Measurements from ENCODE around the gene DCAF5. TPM values are rescaled to one million over a fixed set of nuclear protein-coding genes. Genes with fewer than 3 reads are reported as not detected.

DCAF5 gene
- total and polyA plus RNA-seq, 2 of the 13 experiments (the other 11 are each of a cell fraction or from before 2014, with no cell fraction given) = 13.4 to 31.6 TPM

DNA sequence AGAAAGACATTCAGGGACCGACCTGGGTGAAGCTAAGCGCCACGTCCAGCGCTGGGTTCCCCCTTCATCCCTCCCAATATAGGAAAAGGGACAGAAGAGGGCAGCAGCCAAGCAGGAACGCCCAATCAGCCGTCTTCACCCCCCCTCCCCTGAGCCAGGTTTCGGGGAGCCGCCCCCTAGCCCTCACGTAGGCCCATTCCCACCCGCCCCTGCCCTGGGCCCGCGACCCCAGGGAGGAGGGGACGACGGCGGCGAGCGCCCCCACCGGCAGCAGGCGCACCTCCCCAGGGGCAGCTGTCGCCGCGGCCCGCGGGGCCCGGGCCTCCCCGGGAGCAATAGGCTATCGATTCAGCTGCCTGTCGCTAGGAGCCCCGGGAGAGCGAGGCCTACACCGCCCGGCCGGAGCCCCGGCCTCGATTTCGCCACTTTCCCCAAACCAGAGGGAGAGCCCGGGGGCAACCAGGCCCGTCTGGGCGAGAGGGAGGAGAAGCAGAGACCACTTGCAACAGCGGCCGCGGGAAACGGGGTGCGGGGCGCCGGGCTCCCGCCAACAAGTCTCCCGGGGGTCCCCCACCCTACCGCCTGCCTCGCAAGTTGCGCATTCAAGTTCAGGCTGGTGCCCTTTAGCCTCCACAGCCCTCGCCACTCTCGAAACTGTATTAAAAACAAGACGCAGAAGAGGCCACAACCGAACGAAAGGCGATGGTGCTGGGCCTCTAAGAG, 1.3 kb downstream of the DCAF5 start (continued):
- no peak for TF ChIP-seq ARID2 (CRISPR knock-in tag; IDR thresholded peaks at IDR 0.05; ENCODE audit: borderline replicate concordance)
- no peak for TF ChIP-seq HMG20A (CRISPR knock-in tag; IDR thresholded peaks at IDR 0.05; ENCODE audit: borderline replicate concordance)
- peak; percentile 61 for TF ChIP-seq THAP11 (CRISPR knock-in tag; IDR thresholded peaks at IDR 0.05)
- peak; percentile 52; the same call in 1 of the 2 replicates for TF ChIP-seq ZBTB42 (CRISPR knock-in tag; IDR thresholded peaks at IDR 0.05)
- no peak for TF ChIP-seq ZNF589 (CRISPR knock-in tag; conservative IDR thresholded peaks at IDR 0.05)
- TF ChIP-seq ZNF7 (CRISPR knock-in tag; IDR thresholded peaks at IDR 0.05) = no peak
- no peak for TF ChIP-seq CEBPG (CRISPR knock-in tag; IDR thresholded peaks at IDR 0.05)
- TF ChIP-seq FOXK1 (CRISPR knock-in tag; IDR thresholded peaks at IDR 0.05; ENCODE audit: borderline replicate concordance, low read depth) = no peak
- TF ChIP-seq, protein P1, sequence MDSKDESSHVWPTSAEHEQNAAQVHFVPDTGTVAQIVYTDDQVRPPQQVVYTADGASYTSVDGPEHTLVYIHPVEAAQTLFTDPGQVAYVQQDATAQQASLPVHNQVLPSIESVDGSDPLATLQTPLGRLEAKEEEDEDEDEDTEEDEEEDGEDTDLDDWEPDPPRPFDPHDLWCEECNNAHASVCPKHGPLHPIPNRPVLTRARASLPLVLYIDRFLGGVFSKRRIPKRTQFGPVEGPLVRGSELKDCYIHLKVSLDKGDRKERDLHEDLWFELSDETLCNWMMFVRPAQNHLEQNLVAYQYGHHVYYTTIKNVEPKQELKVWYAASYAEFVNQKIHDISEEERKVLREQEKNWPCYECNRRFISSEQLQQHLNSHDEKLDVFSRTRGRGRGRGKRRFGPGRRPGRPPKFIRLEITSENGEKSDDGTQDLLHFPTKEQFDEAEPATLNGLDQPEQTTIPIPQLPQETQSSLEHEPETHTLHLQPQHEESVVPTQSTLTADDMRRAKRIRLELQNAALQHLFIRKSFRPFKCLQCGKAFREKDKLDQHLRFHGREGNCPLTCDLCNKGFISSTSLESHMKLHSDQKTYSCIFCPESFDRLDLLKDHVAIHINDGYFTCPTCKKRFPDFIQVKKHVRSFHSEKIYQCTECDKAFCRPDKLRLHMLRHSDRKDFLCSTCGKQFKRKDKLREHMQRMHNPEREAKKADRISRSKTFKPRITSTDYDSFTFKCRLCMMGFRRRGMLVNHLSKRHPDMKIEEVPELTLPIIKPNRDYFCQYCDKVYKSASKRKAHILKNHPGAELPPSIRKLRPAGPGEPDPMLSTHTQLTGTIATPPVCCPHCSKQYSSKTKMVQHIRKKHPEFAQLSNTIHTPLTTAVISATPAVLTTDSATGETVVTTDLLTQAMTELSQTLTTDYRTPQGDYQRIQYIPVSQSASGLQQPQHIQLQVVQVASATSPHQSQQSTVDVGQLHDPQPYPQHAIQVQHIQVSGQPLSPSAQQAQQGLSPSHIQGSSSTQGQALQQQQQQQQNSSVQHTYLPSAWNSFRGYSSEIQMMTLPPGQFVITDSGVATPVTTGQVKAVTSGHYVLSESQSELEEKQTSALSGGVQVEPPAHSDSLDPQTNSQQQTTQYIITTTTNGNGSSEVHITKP (CRISPR knock-in tag; IDR thresholded peaks at IDR 0.05; ENCODE audit: low read depth) = no peak
- peak; percentile 31; the same call in 1 of the 2 replicates for TF ChIP-seq SMAD3 (CRISPR knock-in tag; IDR thresholded peaks at IDR 0.05)
- peak; percentile 91 for TF ChIP-seq ASH2L (IDR thresholded peaks at IDR 0.05; ENCODE audit: insufficient read length, low read depth, low read length)
- TF ChIP-seq, protein P2, sequence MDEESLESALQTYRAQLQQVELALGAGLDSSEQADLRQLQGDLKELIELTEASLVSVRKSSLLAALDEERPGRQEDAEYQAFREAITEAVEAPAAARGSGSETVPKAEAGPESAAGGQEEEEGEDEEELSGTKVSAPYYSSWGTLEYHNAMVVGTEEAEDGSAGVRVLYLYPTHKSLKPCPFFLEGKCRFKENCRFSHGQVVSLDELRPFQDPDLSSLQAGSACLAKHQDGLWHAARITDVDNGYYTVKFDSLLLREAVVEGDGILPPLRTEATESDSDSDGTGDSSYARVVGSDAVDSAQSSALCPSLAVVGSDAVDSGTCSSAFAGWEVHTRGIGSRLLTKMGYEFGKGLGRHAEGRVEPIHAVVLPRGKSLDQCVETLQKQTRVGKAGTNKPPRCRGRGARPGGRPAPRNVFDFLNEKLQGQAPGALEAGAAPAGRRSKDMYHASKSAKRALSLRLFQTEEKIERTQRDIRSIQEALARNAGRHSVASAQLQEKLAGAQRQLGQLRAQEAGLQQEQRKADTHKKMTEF (CRISPR knock-in tag; IDR thresholded peaks at IDR 0.05) = peak; percentile 78
- TF ChIP-seq, protein P3, sequence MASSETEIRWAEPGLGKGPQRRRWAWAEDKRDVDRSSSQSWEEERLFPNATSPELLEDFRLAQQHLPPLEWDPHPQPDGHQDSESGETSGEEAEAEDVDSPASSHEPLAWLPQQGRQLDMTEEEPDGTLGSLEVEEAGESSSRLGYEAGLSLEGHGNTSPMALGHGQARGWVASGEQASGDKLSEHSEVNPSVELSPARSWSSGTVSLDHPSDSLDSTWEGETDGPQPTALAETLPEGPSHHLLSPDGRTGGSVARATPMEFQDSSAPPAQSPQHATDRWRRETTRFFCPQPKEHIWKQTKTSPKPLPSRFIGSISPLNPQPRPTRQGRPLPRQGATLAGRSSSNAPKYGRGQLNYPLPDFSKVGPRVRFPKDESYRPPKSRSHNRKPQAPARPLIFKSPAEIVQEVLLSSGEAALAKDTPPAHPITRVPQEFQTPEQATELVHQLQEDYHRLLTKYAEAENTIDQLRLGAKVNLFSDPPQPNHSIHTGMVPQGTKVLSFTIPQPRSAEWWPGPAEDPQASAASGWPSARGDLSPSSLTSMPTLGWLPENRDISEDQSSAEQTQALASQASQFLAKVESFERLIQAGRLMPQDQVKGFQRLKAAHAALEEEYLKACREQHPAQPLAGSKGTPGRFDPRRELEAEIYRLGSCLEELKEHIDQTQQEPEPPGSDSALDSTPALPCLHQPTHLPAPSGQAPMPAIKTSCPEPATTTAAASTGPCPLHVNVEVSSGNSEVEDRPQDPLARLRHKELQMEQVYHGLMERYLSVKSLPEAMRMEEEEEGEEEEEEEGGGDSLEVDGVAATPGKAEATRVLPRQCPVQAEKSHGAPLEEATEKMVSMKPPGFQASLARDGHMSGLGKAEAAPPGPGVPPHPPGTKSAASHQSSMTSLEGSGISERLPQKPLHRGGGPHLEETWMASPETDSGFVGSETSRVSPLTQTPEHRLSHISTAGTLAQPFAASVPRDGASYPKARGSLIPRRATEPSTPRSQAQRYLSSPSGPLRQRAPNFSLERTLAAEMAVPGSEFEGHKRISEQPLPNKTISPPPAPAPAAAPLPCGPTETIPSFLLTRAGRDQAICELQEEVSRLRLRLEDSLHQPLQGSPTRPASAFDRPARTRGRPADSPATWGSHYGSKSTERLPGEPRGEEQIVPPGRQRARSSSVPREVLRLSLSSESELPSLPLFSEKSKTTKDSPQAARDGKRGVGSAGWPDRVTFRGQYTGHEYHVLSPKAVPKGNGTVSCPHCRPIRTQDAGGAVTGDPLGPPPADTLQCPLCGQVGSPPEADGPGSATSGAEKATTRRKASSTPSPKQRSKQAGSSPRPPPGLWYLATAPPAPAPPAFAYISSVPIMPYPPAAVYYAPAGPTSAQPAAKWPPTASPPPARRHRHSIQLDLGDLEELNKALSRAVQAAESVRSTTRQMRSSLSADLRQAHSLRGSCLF (CRISPR knock-in tag; IDR thresholded peaks at IDR 0.05; ENCODE audit: borderline replicate concordance) = 0 out of 2 replicates have a peak, but pooled peaks have one; percentile 77
- peak; percentile 99 for TF ChIP-seq ZFX (CRISPR knock-in tag; IDR thresholded peaks at IDR 0.05; ENCODE audit: low read depth)
- TF ChIP-seq ZKSCAN5 (CRISPR knock-in tag; IDR thresholded peaks at IDR 0.05) = no peak
- peak; percentile 61 for TF ChIP-seq AGO2 (optimal IDR thresholded peaks at IDR 0.05; ENCODE audit: low read depth, low read length)
- 0 out of 2 replicates have a peak, but pooled peaks have one; percentile 63 for TF ChIP-seq ZSCAN21 (CRISPR knock-in tag; IDR thresholded peaks at IDR 0.05; ENCODE audit: borderline replicate concordance)
- 0 out of 2 replicates have a peak, but pooled peaks have one; percentile 48 for TF ChIP-seq ZNF329 (CRISPR knock-in tag; IDR thresholded peaks at IDR 0.05; ENCODE audit: low read depth)
- peak; percentile 31 for TF ChIP-seq STAG1 (CRISPR knock-in tag; IDR thresholded peaks at IDR 0.05)
- no peak for TF ChIP-seq JDP2 (CRISPR knock-in tag; IDR thresholded peaks at IDR 0.05; ENCODE audit: borderline replicate concordance)

All from HepG2 (cell line).